Fibroblast of the conjunctiva (primary cell): ENCODE results near the gene ANK3.

Source experiments
- DNase-seq: peaks from one replicate; pipeline ENCODE4 v3.0.0-alpha.2; 2010; ENCODE audit warnings: low read depth

ANK3 gene

GRCh38 chr10:60280475-60280874 is 109.2 kb downstream of the ANK3 start:
- DNase-seq, result no peak

GRCh38 chr10:60277656-60278055 is 112.0 kb downstream of the ANK3 start:
- no peak for DNase-seq

- no peak for DNase-seq
Observed at GRCh38 chr10:60276232-60276631, 113.4 kb downstream of the ANK3 start.

GRCh38 chr10:60271319-60272040 is 118.2 kb downstream of the ANK3 start:
- DNase-seq, result no peak

- DNase-seq, result no peak
Observed at GRCh38 chr10:60270426-60270825, 119.2 kb downstream of the ANK3 start.

- DNase-seq, result no peak
Observed at GRCh38 chr10:60267802-60268201, 121.9 kb downstream of the ANK3 start.

- no peak for DNase-seq
Observed at GRCh38 chr10:60266513-60266912, 123.2 kb downstream of the ANK3 start.

- no peak for DNase-seq
Observed at GRCh38 chr10:60262647-60263126, 127.0 kb downstream of the ANK3 start.

- no peak for DNase-seq
Observed at GRCh38 chr10:60260321-60260720, 129.4 kb downstream of the ANK3 start.

GRCh38 chr10:60258429-60258797 is 131.3 kb downstream of the ANK3 start:
- no peak for DNase-seq

GRCh38 chr10:60257767-60258428 is 131.8 kb downstream of the ANK3 start:
- DNase-seq, result no peak

- no peak for DNase-seq
Observed at GRCh38 chr10:60254776-60255175, 134.9 kb downstream of the ANK3 start.

GRCh38 chr10:60253484-60253883 is 136.2 kb downstream of the ANK3 start:
- no peak for DNase-seq

GRCh38 chr10:60252688-60253087 is 137.0 kb downstream of the ANK3 start:
- no peak for DNase-seq

- DNase-seq, result no peak
Observed at GRCh38 chr10:60246382-60246781, 143.3 kb downstream of the ANK3 start.

GRCh38 chr10:60239228-60239627 is 150.4 kb downstream of the ANK3 start:
- no peak for DNase-seq

- no peak for DNase-seq
Observed at GRCh38 chr10:60238759-60239100, 150.9 kb downstream of the ANK3 start.

GRCh38 chr10:60237977-60238758 is 151.5 kb downstream of the ANK3 start:
- DNase-seq, result peak; percentile 73

GRCh38 chr10:60236869-60237524 is 152.7 kb downstream of the ANK3 start:
- DNase-seq, result peak; percentile 41

GRCh38 chr10:60235001-60235400 is 154.7 kb downstream of the ANK3 start:
- peak; percentile 21 for DNase-seq

GRCh38 chr10:60234551-60234950 is 155.1 kb downstream of the ANK3 start:
- no peak for DNase-seq

- DNase-seq, result no peak
Observed at GRCh38 chr10:60230892-60231291, 158.8 kb downstream of the ANK3 start.
